ENCODE data around the gene CEP72.
"Not testable (repeated sequence)": the region's sequence is repeated elsewhere in the genome, so short reads cannot be mapped to it uniquely, and the experiment has no call there.

- TF ChIP-seq ZGPAT (CRISPR knock-in tag; IDR thresholded peaks at IDR 0.05); MIER2 (CRISPR knock-in tag; IDR thresholded peaks at IDR 0.05); CTCF (CRISPR knock-in tag; IDR thresholded peaks at IDR 0.05); PAWR (CRISPR knock-in tag; IDR thresholded peaks at IDR 0.05; ENCODE audit: borderline replicate concordance); IRF1 (CRISPR knock-in tag; IDR thresholded peaks at IDR 0.05; ENCODE audit: low read depth); ZNF3 (CRISPR knock-in tag; IDR thresholded peaks at IDR 0.05): not testable (repeated sequence)
Observed at GRCh38 chr5:694042-694431, 81.9 kb downstream of the CEP72 start.

Data from HepG2 (cell line).